Measurements from ENCODE around the gene LDLRAD4. TPM values are rescaled to one million over a fixed set of nuclear protein-coding genes. Genes with fewer than 3 reads are reported as not detected.

Gene LDLRAD4
- total and polyA plus RNA-seq, 12 donors: 3.9 to 64.5 (median 36.0) TPM

- Histone ChIP-seq H3K27ac (peak overlapping the region in 1 of 5 donors; percentile 87), H3K4me1 (replicated peaks in 1 of 2) (peaks cover 20 to 45% of the 10 kb centered on the region in 2 donors), H3K36me3 (replicated peaks in 1 of 2) (no peaks in the 10 kb centered on the region), H3K9me3 (replicated peaks in 1 of 3) (no peaks in the 10 kb centered on the region), H3K27me3 (no peaks in the 10 kb centered on the region), H3K4me3 (no peak overlapping the region)
- DNase-seq: peak in 2 of 7 donors; percentile 17 to 48
- WGBS, 4 donors: 59 to 65% (median 60%) methylated on average over 6 of the region's 6 CpGs
- intact Hi-C loops (cut with DNase I): loop anchor here in 1 of 2 donors (5.0 kb wide), 1 partner anchor 37 kb away; no protein-coding TSS in a partner anchor
- TF ChIP-seq CTCF (IDR thresholded peaks at IDR 0.05): no peak
- no peak for TF ChIP-seq POLR2A (IDR thresholded peaks at IDR 0.05)
Measured at GRCh38 chr18:13258921-13259320, 40.4 kb downstream of the LDLRAD4 start.

GRCh38 chr18:13259701-13260100, 41.1 kb downstream of the LDLRAD4 start:
- peak overlapping the region in 4 of 5 donors; percentile 53 to 87 (median 71) for H3K27ac ChIP-seq
- H3K4me1 ChIP-seq (replicated peaks in 1 of 2): peaks cover 25 to 53% of the 10 kb centered on the region in 2 donors
- no peak overlapping the region for H3K4me3 ChIP-seq
- TF ChIP-seq POLR2A (IDR thresholded peaks at IDR 0.05): no peak
- no peak for TF ChIP-seq CTCF (IDR thresholded peaks at IDR 0.05)
- intact Hi-C loops (cut with DNase I): loop anchor here in 1 of 2 donors (5.0 kb wide), 1 partner anchor 37 kb away; no protein-coding TSS in a partner anchor
- peak in 2 of 7 donors; percentile 16 to 49 for DNase-seq
- H3K9me3 ChIP-seq (replicated peaks in 1 of 3): no peaks in the 10 kb centered on the region
- H3K36me3 ChIP-seq (replicated peaks in 1 of 2): no peaks in the 10 kb centered on the region
- no peaks in the 10 kb centered on the region for H3K27me3 ChIP-seq
- WGBS, 4 donors: 45 to 51% (median 47%) methylated on average over 5 to 7 of the region's 7 CpGs

GRCh38 chr18:13260197-13260934, 41.8 kb downstream of the LDLRAD4 start:
- peak in 6 of 7 donors; percentile 54 to 77 (median 68) for DNase-seq
- H3K4me1 ChIP-seq (replicated peaks in 1 of 2): peaks cover 28 to 59% of the 10 kb centered on the region in 2 donors
- intact Hi-C loops (cut with DNase I): no loop called here
- H3K27me3 ChIP-seq: no peaks in the 10 kb centered on the region
- H3K36me3 ChIP-seq (replicated peaks in 1 of 2): no peaks in the 10 kb centered on the region
- H3K9me3 ChIP-seq (replicated peaks in 1 of 3): no peaks in the 10 kb centered on the region
- TF ChIP-seq POLR2A (IDR thresholded peaks at IDR 0.05) (no peak), CTCF (IDR thresholded peaks at IDR 0.05) (no peak)
- H3K4me3 ChIP-seq: peak overlapping the region in 1 of 4 donors; percentile 10
- H3K27ac ChIP-seq: peak overlapping the region in 4 of 5 donors; percentile 53 to 87 (median 71)
- 9 to 21% (median 19%) methylated on average over 6 to 8 of the region's 8 CpGs for WGBS, 4 donors

- Histone ChIP-seq H3K4me3 (peak overlapping the region in 1 of 4 donors; percentile 10), H3K27ac (peak overlapping the region in 4 of 5 donors; percentile 10 to 87 (median 50)), H3K9me3 (replicated peaks in 1 of 3) (no peaks in the 10 kb centered on the region), H3K27me3 (no peaks in the 10 kb centered on the region), H3K36me3 (replicated peaks in 1 of 2) (no peaks in the 10 kb centered on the region), H3K4me1 (replicated peaks in 1 of 2) (peaks cover 28 to 66% of the 10 kb centered on the region in 2 donors)
- TF ChIP-seq POLR2A (IDR thresholded peaks at IDR 0.05) (no peak), CTCF (IDR thresholded peaks at IDR 0.05) (no peak)
- intact Hi-C loops (cut with DNase I): no loop called here
- 74 to 82% (median 81%) methylated on average over 12 of the region's 12 CpGs for WGBS, 4 donors
- DNase-seq: peak in 1 of 7 donors; percentile 7
Measured at GRCh38 chr18:13260935-13261640, 42.5 kb downstream of the LDLRAD4 start.
